GM18526 (cell line): ENCODE results near the gene OR13J1.

Experiments used
- POLR2A ChIP-seq: IDR thresholded peaks from 3 replicates; pipeline ENCODE4 v1.6.1; 2011; ENCODE audit not compliant: insufficient read length; ENCODE audit errors: extremely low read depth

OR13J1 gene

GRCh38 chr9:35870351-35870923 is at the start of gene OR13J1:
OR13J1 (minus strand) TSS chr9:35870401; CDS start chr9:35870401, 0 bp downstream.
- TF ChIP-seq POLR2A: no peak

GRCh38 chr9:35919212-35920008 is 49.2 kb upstream of the OR13J1 start:
- no peak for TF ChIP-seq POLR2A

- TF ChIP-seq POLR2A: no peak
Observed at GRCh38 chr9:35918780-35919179, 48.6 kb upstream of the OR13J1 start.

GRCh38 chr9:35917261-35917660 is 47.1 kb upstream of the OR13J1 start:
- no peak for TF ChIP-seq POLR2A

GRCh38 chr9:35915681-35916294 is 45.6 kb upstream of the OR13J1 start:
- no peak for TF ChIP-seq POLR2A

GRCh38 chr9:35914301-35914807 is 44.2 kb upstream of the OR13J1 start:
- no peak for TF ChIP-seq POLR2A

- no peak for TF ChIP-seq POLR2A
Observed at GRCh38 chr9:35912791-35913400, 42.7 kb upstream of the OR13J1 start.

GRCh38 chr9:35911690-35912089 is 41.5 kb upstream of the OR13J1 start:
- TF ChIP-seq POLR2A: no peak

- no peak for TF ChIP-seq POLR2A
Observed at GRCh38 chr9:35910613-35911359, 40.6 kb upstream of the OR13J1 start.

GRCh38 chr9:35909687-35910612 is 39.7 kb upstream of the OR13J1 start:
- TF ChIP-seq POLR2A: no peak

- TF ChIP-seq POLR2A: no peak
Observed at GRCh38 chr9:35909274-35909673, 39.1 kb upstream of the OR13J1 start, which contains the start of gene SPAAR. SPAAR (plus strand) TSS chr9:35909490; CDS start chr9:35910464, 974 bp downstream.

GRCh38 chr9:35908504-35909125 is 38.4 kb upstream of the OR13J1 start:
- TF ChIP-seq POLR2A: no peak
